Endothelial cell of umbilical vein (primary cell): ENCODE data around the gene PLEKHD1.

Experiments used
- EZH2 ChIP-seq: IDR thresholded peaks from 2 replicates; pipeline ENCODE4 v1.6.1; 2012; ENCODE audit warnings: borderline replicate concordance, low read depth, mild to moderate bottlenecking, moderate library complexity, low read length, inconsistent platforms; ENCODE audit not compliant: severe bottlenecking
- FOS ChIP-seq: IDR thresholded peaks from 2 replicates; pipeline ENCODE4 v1.6.1; 2011; ENCODE audit warnings: mild to moderate bottlenecking, low read length, moderate library complexity, borderline replicate concordance; ENCODE audit not compliant: insufficient read depth
- JUN ChIP-seq: IDR thresholded peaks from 2 replicates; pipeline ENCODE4 v1.6.1; 2011; ENCODE audit warnings: borderline replicate concordance, low read depth; ENCODE audit not compliant: insufficient read length, insufficient read depth
- MYC ChIP-seq: IDR thresholded peaks from one replicate; pipeline ENCODE4 v1.6.1; 2011; ENCODE audit warnings: mild to moderate bottlenecking, low read depth, low read length
- POLR2A ChIP-seq: IDR thresholded peaks from 2 replicates; pipeline ENCODE4 v1.6.1; 2012; ENCODE audit warnings: low read depth, mild to moderate bottlenecking, control low read depth, low read length
- POLR2AphosphoS5 ChIP-seq: IDR thresholded peaks from 2 replicates; pipeline ENCODE4 v1.6.1; 2012; ENCODE audit warnings: low read depth, mild to moderate bottlenecking, control low read depth, low read length, moderate library complexity; ENCODE audit not compliant: insufficient read depth
- TF ChIP-seq, protein P1 (sequence below), 2 donors: IDR thresholded peaks; 1 replicate in 1 of 2; 2 replicates in 1 of 2; pipeline ENCODE4 v1.5.1; 2011; ENCODE audit warnings: low read length in 2 of 2, mild to moderate bottlenecking in 2 of 2, moderate library complexity in 2 of 2, control low read depth in 1 of 2, inconsistent platforms in 1 of 2, low read depth in 1 of 2; ENCODE audit not compliant: insufficient read depth in 1 of 2; ENCODE audit errors: extremely low read depth in 1 of 2
- TF ChIP-seq, protein P2 (sequence below): IDR thresholded peaks from 2 replicates; pipeline ENCODE4 v1.6.1; 2011; ENCODE audit not compliant: insufficient read depth, insufficient read length

GRCh38 chr14:69540654-69541335, 56.3 kb downstream of the PLEKHD1 start:
- TF ChIP-seq POLR2AphosphoS5 (no peak), FOS (no peak), POLR2A (no peak), EZH2 (no peak), MYC (no peak), JUN (no peak)
- TF ChIP-seq, protein P1, sequence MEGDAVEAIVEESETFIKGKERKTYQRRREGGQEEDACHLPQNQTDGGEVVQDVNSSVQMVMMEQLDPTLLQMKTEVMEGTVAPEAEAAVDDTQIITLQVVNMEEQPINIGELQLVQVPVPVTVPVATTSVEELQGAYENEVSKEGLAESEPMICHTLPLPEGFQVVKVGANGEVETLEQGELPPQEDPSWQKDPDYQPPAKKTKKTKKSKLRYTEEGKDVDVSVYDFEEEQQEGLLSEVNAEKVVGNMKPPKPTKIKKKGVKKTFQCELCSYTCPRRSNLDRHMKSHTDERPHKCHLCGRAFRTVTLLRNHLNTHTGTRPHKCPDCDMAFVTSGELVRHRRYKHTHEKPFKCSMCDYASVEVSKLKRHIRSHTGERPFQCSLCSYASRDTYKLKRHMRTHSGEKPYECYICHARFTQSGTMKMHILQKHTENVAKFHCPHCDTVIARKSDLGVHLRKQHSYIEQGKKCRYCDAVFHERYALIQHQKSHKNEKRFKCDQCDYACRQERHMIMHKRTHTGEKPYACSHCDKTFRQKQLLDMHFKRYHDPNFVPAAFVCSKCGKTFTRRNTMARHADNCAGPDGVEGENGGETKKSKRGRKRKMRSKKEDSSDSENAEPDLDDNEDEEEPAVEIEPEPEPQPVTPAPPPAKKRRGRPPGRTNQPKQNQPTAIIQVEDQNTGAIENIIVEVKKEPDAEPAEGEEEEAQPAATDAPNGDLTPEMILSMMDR (IDR thresholded peaks at IDR 0.05; ENCODE audit: extremely low read depth in 1 of 2, insufficient read depth in 1 of 2, low read depth in 1 of 2, low read length in 2 of 2) = no peak
- TF ChIP-seq, protein P2, sequence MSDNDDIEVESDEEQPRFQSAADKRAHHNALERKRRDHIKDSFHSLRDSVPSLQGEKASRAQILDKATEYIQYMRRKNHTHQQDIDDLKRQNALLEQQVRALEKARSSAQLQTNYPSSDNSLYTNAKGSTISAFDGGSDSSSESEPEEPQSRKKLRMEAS = no peak
